K562 (cell line): ENCODE results near the gene WWC2.

Experiments
- ARHGAP35 ChIP-seq: fragments of 450-650 bp; IDR thresholded peaks from 2 replicates; pipeline ENCODE4 v1.6.1; 2018; ENCODE audit not compliant: partially characterized antibody
- CEBPB ChIP-seq: fragments of 450-650 bp; IDR thresholded peaks from 2 replicates; pipeline ENCODE4 v1.6.1; 2016; ENCODE audit warnings: missing genetic modification characterization, missing compliant biosample characterization
- CTCF ChIP-seq, 3 experiments: IDR thresholded peaks in 2 of 3; conservative IDR thresholded peaks in 1 of 3; 2 replicates each; pipeline ENCODE4 v1.5.1; 2011 to 2012; ENCODE audit warnings: low read length in 3 of 3, mild to moderate bottlenecking in 3 of 3, control low read depth in 2 of 3, improper control_type of control experiment in 1 of 3, inconsistent platforms in 1 of 3, low read depth in 1 of 3, mixed read lengths in 1 of 3, moderate library complexity in 1 of 3; ENCODE audit not compliant: insufficient read depth in 2 of 3
- ESRRA ChIP-seq: fragments of 450-650 bp; IDR thresholded peaks from 2 replicates; pipeline ENCODE4 v1.6.1; 2014; ENCODE audit warnings: low read depth, mild to moderate bottlenecking, moderate library complexity, borderline replicate concordance
- MAZ ChIP-seq, 2 experiments: fragments of 450-650 bp in 1 of 2; sonication (generic) in 1 of 2; formaldehyde crosslinking; IDR thresholded peaks in 1 of 2; conservative IDR thresholded peaks in 1 of 2; 2 replicates each; pipeline versions ENCODE4 v1.4.0 to v1.5.0; 2020; ENCODE audit warnings: mild to moderate bottlenecking in 1 of 2, missing genetic modification reagents in 1 of 2
- RAD21 ChIP-seq, 2 experiments: fragments of 250-450 bp in 1 of 2; fragments of 450-650 bp in 1 of 2; sonication (Bioruptor Pico) in 1 of 2; formaldehyde crosslinking in 1 of 2; IDR thresholded peaks in 1 of 2; conservative IDR thresholded peaks in 1 of 2; 2 replicates each; pipeline versions ENCODE4 v1.4.0 to v1.8.0; 2020 to 2022; ENCODE audit warnings: mild to moderate bottlenecking in 2 of 2, moderate library complexity in 1 of 2
- RFX1 ChIP-seq: fragments of 450-650 bp; IDR thresholded peaks from 2 replicates; pipeline ENCODE4 v1.6.1; 2016; ENCODE audit warnings: mild to moderate bottlenecking, moderate library complexity
- RNF2 ChIP-seq: sonication (generic); IDR thresholded peaks from 2 replicates; pipeline ENCODE4 v1.6.1; 2016
- SIX5 ChIP-seq, 2 experiments: IDR thresholded peaks; 2 replicates each; pipeline ENCODE4 v1.6.1; 2011; ENCODE audit warnings: low read length in 2 of 2, borderline replicate concordance in 1 of 2, low read depth in 1 of 2, mild to moderate bottlenecking in 1 of 2, moderate library complexity in 1 of 2; ENCODE audit not compliant: insufficient read depth in 1 of 2
- SP2 ChIP-seq: IDR thresholded peaks from 2 replicates; pipeline ENCODE4 v1.6.1; 2011; ENCODE audit warnings: mild to moderate bottlenecking, low read depth, low read length, moderate library complexity; ENCODE audit not compliant: poor library complexity, severe bottlenecking; ENCODE audit errors: extremely low read depth
- ZNF274 ChIP-seq: IDR thresholded peaks from 2 replicates; pipeline ENCODE4 v1.6.1; 2011; ENCODE audit warnings: low read depth, mild to moderate bottlenecking, low read length, moderate library complexity, borderline replicate concordance
- ZNF780A ChIP-seq: fragments of 250-450 bp; sonication (Bioruptor Pico); IDR thresholded peaks from 2 replicates; pipeline ENCODE4 v1.5.0; 2021; ENCODE audit warnings: mild to moderate bottlenecking
- TF ChIP-seq, protein P1 (sequence below): sonication (generic); formaldehyde crosslinking; IDR thresholded peaks from 2 replicates; pipeline ENCODE4 v1.8.1; 2022; ENCODE audit warnings: missing genetic modification reagents

DNA sequence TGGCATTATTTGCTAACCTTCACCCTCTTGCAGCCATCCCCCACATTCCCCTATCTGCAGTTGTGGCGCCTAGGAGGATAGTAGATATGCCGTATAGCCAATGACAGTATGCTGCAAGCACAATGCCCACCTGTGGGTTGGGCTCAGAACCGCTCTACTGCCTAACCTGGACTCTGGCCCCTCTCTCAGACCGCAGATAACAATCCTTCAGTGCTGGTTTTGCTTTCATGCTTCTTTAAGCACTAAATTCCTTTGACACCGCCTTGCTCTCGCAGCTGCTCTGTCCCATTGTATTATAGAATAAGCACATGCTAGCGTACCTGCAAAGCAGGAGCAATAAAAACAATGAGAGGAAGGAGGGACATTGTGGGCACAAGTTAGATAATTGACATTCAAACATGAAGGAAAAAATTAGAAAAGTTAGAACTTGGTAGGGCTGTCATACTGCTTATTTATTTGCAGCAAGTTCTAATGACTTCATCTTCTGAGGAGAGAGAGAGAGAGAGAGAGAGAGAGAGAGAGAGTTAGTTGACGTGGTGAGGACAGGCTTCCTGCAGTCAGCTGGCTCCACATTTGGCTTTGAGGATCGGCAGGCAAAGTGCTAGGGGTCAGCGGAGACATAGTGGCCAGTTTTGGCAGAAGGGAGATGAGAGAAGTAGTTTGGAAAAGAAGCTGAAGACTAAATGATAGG is 55.8 kb downstream of the WWC2 start:
- no peak for TF ChIP-seq RNF2
- no peak for TF ChIP-seq ZNF274
- TF ChIP-seq, protein P1, sequence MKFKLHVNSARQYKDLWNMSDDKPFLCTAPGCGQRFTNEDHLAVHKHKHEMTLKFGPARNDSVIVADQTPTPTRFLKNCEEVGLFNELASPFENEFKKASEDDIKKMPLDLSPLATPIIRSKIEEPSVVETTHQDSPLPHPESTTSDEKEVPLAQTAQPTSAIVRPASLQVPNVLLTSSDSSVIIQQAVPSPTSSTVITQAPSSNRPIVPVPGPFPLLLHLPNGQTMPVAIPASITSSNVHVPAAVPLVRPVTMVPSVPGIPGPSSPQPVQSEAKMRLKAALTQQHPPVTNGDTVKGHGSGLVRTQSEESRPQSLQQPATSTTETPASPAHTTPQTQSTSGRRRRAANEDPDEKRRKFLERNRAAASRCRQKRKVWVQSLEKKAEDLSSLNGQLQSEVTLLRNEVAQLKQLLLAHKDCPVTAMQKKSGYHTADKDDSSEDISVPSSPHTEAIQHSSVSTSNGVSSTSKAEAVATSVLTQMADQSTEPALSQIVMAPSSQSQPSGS, result no peak
- no peak for TF ChIP-seq RAD21 (CRISPR knock-in tag; conservative IDR thresholded peaks at IDR 0.05 in 1 of 2, IDR thresholded peaks at IDR 0.05 in 1 of 2)
- TF ChIP-seq MAZ (CRISPR knock-in tag; conservative IDR thresholded peaks at IDR 0.05 in 1 of 2, IDR thresholded peaks at IDR 0.05 in 1 of 2), result no peak
- no peak for TF ChIP-seq RFX1
- TF ChIP-seq ESRRA, result no peak
- no peak for TF ChIP-seq ZNF780A (CRISPR knock-in tag)
- no peak for TF ChIP-seq CTCF (IDR thresholded peaks at IDR 0.05 in 2 of 3, conservative IDR thresholded peaks at IDR 0.05 in 1 of 3; ENCODE audit: insufficient read depth in 2 of 3, low read depth in 1 of 3, low read length in 3 of 3)
- TF ChIP-seq SP2, result no peak
- no peak for TF ChIP-seq CEBPB (tag)
- TF ChIP-seq ARHGAP35, result no peak
- TF ChIP-seq SIX5 (IDR thresholded peaks at IDR 0.05; ENCODE audit: borderline replicate concordance in 1 of 2, insufficient read depth in 1 of 2, low read depth in 1 of 2, low read length in 2 of 2), result no peak
